ENCODE measurements around the gene PSMA7. TPM values are rescaled to one million over a fixed set of nuclear protein-coding genes. Genes with fewer than 3 reads are reported as not detected.
A peak's percentile ranks its signal among the peaks of the same experiment; 100 is the strongest.

PSMA7 gene
- 233 TPM for total RNA-seq
- long read RNA-seq, transcript PSMA7-203 (7 exons, 996 nt): major isoform, 227 of 371 reads
- long read RNA-seq, transcript PSMA7-206 (4 exons, 548 nt): minor isoform, 125 of 371 reads
- long read RNA-seq, partial matches to known transcripts: 8 of 371 reads
- long read RNA-seq, other reads (novel, unspliced or antisense): 9 of 371 reads

DNA sequence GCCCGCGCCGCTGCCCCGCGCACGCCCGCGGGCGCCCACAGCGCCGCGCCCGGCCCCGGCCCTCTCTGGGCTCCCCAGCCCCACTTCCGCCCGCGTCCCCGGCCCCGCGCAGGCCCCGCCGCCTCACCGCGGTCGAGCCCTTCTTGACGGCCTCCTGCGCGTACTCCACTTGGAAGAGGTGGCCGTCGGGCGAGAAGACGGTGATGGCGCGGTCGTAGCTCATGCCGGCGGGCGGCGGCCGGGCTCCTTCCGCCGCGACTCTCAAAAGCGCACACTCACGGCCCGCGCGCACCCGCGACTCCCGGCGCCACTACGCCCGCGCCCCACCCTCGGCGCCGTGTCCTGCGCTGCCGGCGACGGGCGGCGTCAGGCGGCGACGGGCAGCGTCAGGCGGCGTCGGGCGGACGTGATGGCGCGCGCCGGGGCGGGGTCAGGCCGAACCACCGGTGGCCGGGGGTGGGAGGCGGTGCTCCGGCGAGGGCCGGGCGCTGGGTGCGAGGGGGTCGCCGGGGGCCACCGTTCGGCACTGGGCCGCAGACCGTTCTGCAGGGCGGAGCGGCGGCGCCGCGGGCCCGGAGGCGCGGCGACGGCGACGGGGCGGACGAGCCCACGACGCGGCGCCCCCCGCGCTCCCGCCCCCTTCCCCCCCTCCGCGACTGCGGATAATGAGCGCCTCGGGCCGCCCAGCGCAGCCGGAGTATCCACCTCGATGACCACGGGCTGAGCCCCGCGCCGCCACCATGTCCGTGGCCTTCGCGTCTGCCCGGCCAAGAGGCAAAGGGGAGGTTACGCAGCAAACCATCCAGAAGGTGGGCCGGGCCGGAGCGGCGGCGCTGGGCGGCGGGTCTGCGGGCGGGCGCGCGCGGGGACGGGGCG is at the start of gene PSMA7, which contains the start of gene SS18L1:
Gene PSMA7, minus strand, starts transcription at position 314 of the 876 bp plus-strand sequence. Its CDS starts 91 bp downstream, at position 223.
Gene SS18L1, plus strand, starts transcription at position 689 of the 876 bp plus-strand sequence. Its CDS starts 52 bp downstream, at position 741.
- Histone ChIP-seq H3K27ac (replicated peaks) (peak within 1 kb of the TSS; percentile 99), H3K4me1 (peaks cover 61% of the 10 kb centered on the region), H3K36me3 (peaks cover 26% of the 10 kb centered on the region), H3K4me3 (peak within 1 kb of the TSS; percentile 82), H3K9me3 (replicated peaks) (no peaks in the 10 kb centered on the region), H3K27me3 (ENCODE audit: low read depth) (no peaks in the 10 kb centered on the region)
- DNase-seq: peak; percentile 89
- TF ChIP-seq, protein P1, sequence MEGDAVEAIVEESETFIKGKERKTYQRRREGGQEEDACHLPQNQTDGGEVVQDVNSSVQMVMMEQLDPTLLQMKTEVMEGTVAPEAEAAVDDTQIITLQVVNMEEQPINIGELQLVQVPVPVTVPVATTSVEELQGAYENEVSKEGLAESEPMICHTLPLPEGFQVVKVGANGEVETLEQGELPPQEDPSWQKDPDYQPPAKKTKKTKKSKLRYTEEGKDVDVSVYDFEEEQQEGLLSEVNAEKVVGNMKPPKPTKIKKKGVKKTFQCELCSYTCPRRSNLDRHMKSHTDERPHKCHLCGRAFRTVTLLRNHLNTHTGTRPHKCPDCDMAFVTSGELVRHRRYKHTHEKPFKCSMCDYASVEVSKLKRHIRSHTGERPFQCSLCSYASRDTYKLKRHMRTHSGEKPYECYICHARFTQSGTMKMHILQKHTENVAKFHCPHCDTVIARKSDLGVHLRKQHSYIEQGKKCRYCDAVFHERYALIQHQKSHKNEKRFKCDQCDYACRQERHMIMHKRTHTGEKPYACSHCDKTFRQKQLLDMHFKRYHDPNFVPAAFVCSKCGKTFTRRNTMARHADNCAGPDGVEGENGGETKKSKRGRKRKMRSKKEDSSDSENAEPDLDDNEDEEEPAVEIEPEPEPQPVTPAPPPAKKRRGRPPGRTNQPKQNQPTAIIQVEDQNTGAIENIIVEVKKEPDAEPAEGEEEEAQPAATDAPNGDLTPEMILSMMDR (IDR thresholded peaks at IDR 0.05; ENCODE audit: borderline replicate concordance): no peak
- intact Hi-C loops (cut with micrococcal nuclease): no loop called here

DNA sequence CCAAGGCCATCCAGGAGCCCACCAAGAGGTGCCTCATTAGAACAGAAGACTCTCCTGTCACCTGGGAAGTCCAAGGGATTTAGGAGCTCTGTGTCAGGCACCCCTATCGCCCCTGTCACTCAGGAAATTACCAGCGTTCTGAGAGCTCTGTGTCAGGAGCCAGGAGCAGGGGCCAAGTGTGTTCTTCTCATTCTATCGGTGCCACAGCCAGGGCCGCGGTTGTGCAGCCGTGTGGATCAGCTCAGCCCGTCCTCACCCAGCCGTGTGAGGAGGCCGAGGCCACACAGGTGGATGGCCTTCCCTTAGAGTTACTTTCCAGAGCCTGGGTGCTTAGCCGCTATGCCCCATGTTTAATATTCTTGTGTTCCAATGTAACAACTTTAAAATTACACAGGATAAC is 49.4 kb upstream of the PSMA7 start:
- TF ChIP-seq, protein P1 (IDR thresholded peaks at IDR 0.05; ENCODE audit: borderline replicate concordance): no peak
- intact Hi-C loops (cut with micrococcal nuclease): no loop called here
- H3K4me1 ChIP-seq: peaks cover 34% of the 10 kb centered on the region
- H3K9me3 ChIP-seq (replicated peaks): no peaks in the 10 kb centered on the region
- no peak overlapping the region for H3K27ac ChIP-seq (replicated peaks)
- no peak overlapping the region for H3K4me3 ChIP-seq
- peaks cover 58% of the 10 kb centered on the region for H3K36me3 ChIP-seq
- no peak for DNase-seq
- H3K27me3 ChIP-seq (ENCODE audit: low read depth): no peaks in the 10 kb centered on the region

DNA sequence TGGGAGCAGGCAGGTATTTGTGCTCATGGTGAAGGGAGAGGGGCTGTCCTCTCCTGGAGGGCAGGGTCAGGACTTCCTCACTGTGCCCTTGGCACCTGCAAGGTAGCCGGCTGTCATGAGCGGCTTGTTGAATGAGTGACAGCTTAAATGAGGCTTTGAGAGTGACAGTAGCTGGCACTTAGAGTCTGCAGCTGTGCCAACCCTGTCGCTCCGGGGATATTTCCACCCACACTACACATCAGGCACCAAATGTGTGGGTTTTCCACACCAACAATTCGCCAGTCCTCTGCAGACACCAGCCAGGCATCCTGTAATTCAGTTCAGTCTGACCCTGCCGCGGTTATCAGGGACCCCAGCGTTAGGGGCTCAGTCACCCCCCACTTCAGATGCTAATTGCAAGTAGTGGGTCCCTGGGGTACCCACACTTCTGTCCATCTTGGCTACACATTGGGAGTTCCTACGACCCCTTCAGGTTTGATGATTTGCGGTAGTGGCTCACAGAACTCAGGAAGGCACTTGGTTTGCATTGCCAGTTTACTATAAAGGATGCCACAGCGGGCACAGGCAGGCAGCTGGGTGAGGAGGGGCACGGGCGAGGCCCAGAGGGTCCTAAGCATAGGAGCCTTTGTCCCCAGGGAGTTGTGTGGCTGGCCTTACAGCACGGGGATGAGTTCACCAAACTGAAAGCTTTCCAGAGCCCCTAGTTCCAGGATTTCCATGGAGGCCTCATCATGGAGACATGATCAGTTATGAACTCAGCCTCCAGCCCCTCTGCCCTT is 48.8 kb upstream of the PSMA7 start:
- Histone ChIP-seq H3K27me3 (ENCODE audit: low read depth) (no peaks in the 10 kb centered on the region), H3K36me3 (peaks cover 52% of the 10 kb centered on the region), H3K27ac (replicated peaks) (no peak overlapping the region), H3K4me1 (peaks cover 40% of the 10 kb centered on the region), H3K4me3 (no peak overlapping the region), H3K9me3 (replicated peaks) (no peaks in the 10 kb centered on the region)
- TF ChIP-seq, protein P1 (IDR thresholded peaks at IDR 0.05; ENCODE audit: borderline replicate concordance): no peak
- intact Hi-C loops (cut with micrococcal nuclease): no loop called here
- DNase-seq: no peak

DNA sequence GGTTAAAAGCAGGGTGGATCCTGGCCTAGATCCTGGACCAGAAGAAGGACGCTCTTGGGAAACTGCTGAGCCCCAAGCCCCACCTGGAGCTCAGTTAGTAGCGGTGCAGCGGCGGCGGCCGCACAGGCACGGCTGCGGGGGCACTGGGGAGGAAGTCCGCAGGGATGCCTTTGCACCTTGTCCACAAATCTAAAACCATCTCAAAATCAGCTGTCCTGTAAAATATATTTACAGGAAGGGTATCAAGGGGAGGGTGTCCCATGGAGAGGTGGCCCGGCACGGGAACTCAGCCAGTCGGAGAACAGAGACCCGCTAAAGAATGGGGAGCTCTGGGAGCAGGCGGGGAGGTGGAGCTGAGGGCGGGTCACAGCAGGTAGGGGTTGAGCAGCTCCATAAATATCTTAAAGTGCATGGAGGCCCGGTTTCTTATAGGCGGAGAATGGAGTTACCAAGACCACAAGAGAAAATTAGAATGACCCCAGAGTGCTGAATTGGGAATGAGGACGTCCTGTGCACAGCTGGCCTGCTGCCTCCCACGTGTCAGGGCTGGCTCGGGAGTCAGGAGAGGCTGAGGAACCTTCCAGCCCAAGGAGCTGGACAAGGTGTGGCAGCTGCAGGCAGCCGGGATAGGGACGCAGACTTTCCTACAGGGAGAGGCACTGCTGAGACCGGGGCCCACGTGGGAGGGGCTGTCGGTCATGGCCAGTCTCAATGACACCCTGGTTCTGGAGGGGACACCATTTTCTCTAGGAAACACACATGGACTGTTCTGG is 47.6 kb upstream of the PSMA7 start:
- Histone ChIP-seq H3K27ac (replicated peaks) (no peak overlapping the region), H3K36me3 (peaks cover 42% of the 10 kb centered on the region), H3K9me3 (replicated peaks) (no peaks in the 10 kb centered on the region), H3K4me3 (no peak overlapping the region), H3K27me3 (ENCODE audit: low read depth) (no peaks in the 10 kb centered on the region), H3K4me1 (peaks cover 45% of the 10 kb centered on the region)
- no peak for DNase-seq
- TF ChIP-seq, protein P1 (IDR thresholded peaks at IDR 0.05; ENCODE audit: borderline replicate concordance): no peak
- intact Hi-C loops (cut with micrococcal nuclease): no loop called here
